Astrocyte of the hippocampus (primary cell): ENCODE results near the gene PDE9A.

Source experiments
- DNase-seq: peaks from one replicate; pipeline ENCODE4 v3.0.0; 2011; ENCODE audit warnings: low read depth, low spot score

Gene PDE9A

GRCh38 chr21:42735061-42735460 lies 81.6 kb downstream of the PDE9A start:
- DNase-seq, result no peak

GRCh38 chr21:42735944-42736343 lies 82.5 kb downstream of the PDE9A start:
- no peak for DNase-seq

DNA sequence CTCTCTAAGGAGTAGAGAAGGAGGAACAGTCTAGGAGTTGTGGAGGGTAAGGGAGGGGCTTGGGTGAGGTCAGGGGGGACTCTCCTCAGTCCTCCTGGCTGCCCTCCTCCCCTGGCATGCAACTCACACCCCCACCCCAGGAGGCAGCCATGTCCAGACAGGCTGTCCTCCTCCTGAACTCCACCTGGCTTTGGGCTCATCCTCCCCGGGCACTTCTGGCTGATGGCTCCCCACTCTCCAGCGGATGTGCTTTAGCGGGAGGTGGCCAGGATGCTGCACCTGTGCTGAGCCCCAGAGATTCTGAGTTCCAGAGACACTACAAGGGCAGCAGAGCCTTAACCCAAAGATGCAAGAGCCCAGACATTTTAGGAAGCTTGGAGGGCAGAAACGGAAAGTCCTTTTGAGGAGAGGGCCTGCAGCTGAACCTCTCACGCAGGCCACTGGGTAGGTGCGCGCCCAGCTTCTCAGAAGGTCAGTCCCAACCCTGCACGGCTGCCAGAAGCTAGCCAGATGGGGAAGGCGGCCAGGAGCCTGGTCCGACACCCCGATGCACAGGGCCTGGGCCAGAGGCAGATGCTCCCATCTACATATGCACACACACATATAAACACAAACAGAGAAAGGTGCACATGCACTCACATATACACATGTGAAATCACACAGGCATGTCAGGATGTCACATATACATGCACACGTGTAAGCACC lies 83.4 kb downstream of the PDE9A start:
- DNase-seq, result no peak

DNA sequence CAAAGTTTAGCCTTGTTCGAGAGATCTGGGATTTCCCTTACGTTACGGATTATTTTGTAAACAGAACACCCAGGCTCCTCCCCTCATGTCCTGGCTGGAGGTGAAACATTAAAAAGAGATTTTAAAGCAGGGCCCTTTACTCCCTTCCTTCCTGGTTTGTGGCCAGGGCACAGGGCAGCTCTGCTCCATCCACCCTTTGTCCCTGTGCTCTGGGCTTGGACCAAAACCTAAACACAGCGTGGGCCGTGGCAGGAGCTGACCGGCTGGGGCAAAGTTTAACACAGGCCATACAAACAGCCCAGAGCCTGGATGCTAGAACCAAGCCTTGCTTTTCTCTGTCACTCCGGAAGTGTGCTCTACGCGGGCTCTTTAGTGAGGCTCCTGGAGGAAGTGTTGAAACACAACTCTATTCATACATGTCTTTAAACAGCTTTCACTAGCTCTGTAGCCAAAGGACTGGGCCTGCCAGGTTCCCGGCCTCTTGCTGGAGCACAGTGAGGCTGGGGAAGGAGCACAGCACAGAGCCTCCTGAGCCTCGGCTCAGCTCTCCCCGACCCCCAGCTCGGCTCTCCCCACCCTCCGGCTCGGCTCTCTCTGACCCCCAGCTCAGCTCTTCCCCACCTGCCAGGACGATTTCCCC lies 84.7 kb downstream of the PDE9A start:
- DNase-seq, result no peak

DNA sequence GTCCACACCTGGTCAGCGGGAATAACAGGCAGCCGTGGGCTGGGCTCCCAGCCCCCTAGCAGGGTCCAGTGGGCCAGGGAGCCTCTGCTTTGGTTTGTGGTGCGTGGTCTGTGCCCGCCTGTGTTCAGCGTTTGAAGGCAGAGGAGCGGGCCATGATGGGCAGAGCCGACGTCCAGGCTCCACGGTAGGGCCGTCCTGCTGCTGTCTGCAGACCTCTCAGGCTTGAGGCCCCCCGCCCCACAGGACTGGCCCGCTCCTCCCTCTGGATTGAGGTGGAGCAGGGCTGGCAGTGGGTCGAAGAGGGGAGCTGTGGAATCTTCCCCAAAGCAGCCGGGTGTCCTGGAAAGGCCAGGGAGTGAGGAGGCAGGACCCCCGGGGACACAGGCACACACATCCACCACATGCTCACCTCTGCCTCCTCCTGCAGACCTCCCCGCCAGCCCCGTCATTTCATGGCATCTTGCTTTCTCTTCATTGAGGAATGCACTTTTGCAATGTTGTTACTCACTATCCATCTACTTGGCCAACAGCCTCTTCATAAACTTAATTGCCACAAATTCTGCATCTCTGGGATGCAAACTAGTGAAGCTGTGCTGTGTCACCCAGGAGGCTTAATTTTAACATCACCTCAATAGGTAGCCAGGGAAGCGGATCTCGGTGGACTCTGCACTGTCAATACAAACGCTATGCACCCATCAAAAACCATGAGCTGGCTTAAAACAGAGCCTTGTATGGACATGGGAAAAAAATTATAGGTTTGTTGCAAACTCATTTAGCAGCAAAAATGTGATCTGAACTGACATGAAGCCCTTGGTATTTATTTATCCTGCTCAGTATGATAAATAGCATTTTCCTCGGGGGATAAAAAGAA lies 85.9 kb downstream of the PDE9A start:
- DNase-seq, result no peak

- no peak for DNase-seq
Measured at GRCh38 chr21:42740405-42740909, 87.0 kb downstream of the PDE9A start.

GRCh38 chr21:42741066-42741465 lies 87.6 kb downstream of the PDE9A start:
- no peak for DNase-seq

- DNase-seq, result no peak
Measured at GRCh38 chr21:42744520-42745445, 91.4 kb downstream of the PDE9A start.

DNA sequence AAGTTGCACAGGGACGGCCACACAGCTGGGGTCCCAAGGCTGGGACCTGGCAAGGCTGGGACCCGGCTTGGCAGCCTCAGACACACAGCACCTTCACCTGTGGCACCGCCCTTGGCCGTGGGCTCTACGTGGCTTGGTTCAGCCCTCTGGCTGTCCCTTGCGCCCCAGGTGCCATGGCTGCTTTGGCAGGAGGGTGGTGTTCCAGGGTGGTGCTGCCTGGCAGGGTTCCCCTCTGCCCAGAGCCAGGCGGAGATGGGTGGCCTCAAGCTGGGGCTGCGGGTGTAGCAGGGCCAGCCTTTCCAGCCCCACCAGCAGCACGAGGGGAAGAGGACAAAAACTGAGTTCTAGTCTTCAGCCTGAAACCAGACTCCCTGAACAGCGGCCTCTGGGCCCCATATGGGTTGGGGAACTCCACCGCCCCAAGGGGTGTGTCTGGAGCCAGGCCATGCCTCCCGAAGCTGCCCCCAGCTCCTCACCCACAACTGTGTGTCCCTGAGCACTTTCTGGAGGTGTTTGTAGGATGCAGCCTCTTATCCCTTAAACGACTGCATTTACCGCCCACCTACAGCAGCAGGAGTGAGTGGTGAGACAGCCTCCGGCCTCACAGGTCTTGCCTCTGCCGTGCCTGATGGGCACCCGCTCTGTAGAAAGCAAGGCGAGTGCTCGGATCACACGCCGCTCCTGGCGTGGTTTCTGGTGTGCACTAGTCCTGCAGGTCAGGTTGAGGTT lies 92.3 kb downstream of the PDE9A start:
- DNase-seq, result no peak

GRCh38 chr21:42746240-42746592 lies 92.8 kb downstream of the PDE9A start:
- no peak for DNase-seq

DNA sequence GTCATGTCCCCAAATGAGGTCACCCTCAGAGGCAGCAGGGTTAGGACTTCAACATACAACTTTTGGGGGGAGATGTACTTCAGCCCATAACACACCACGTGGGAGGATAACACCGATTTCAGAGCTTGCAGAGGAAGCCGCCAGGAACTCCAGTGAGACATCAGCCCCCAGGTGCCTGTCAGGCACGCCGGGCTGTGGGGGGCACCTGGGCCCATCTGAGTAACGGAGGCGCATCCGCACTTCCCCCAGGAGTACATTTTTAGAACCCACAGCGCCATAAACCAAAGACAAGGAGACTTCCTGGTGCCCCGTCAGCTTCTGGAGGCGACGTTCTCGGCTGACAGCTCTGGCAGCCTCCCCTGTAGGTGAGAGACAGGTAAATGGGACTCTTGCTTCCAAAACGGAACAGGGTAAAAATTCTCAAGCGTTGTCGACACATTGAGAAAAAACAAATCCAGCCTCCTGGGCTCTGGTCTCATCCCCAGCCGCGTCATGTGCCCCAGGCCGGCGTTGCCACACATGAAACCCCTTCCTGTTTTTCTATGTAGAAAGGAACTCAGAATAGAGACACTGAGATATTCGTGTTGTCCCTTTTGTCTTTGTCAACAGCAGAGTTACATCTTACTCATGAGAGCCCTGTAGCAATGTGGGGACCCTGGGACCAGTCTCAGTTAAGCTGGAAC lies 93.3 kb downstream of the PDE9A start:
- no peak for DNase-seq

DNA sequence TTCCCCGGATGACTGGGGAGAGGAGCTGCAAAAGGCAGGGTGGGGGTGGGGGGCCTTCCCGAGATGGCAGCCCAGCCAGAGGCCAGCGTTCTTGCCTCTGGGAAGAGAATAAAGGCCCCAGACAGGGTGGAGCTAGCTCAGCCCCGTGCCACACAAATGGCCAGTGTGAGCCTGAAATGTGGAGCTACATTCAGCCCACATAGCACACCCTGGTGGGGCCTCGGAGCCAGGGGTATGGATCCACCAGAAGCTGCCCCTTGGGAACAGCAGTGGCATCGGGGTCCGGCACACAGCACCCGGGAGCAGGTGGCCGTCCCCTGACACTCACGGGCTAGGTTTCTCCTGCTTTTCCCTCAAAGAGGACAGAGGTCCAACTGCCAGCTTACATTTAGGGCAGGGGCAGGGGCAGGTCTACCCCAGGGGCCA lies 93.9 kb downstream of the PDE9A start:
- DNase-seq, result no peak

DNA sequence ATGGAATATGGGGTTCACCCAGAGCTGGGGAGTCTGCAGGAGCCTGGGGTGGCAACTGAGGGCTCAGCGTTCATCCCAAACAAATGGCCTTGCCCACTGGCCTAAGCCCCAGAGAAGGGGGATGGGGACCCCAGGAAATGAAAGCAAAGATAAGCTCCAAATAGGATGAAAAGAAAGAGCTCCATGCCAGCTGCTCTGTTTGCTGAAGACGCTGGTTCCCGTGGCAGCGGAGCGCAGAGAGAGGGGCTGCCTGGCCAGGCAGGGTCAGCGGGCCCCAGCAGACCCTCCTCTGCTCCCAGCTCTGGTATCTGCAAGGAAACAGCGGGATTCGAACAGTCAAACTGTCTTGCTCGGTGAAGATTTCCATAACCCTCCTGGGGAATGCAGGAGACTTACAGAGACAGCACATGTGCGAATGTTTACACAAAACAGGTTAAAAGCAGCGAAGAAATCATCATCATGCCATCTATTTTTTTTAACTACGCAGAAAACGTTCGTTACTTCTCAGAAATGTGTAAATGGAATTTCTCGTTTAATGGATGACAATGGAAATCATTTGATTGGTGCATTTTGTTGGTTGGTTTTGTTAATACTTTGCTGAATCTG lies 94.4 kb downstream of the PDE9A start:
- DNase-seq, result no peak

- no peak for DNase-seq
Measured at GRCh38 chr21:42748620-42749176, 95.3 kb downstream of the PDE9A start.

DNA sequence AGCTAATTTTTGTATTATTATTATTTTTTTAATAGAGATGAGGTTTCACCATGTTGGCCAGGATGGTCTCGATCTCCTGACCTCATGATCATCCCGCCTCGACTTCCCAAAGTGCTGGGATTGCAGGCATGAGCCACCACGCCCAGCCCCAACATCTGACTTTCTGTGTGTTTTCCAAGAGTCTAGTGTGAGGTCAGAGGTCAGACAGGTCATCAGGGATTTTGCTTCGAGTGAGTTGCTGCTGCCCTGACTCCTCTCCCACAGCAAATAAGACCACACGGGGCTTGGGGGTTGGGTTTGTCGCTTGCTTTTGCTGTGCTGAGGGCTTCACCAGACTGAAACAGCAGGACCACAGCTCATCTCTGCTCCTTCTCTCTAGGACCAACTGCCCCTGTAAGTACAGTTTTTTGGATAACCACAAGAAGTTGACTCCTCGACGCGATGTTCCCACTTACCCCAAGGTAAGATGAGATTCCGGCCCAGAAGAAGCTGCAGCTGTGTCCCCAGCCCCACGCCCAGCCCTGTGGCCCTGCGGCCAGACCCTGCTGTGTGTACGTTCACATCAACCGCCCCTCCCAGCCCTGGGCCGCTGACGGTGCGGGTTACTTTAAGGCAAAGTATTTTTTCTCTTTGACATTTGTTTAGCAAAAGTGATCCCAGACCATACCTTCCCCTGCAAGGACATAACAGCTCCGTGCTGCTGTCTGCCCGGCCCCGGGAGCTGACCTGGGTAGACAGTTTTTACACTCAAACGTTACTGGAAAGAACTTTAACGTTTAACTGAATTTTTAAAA lies 97.5 kb downstream of the PDE9A start:
- no peak for DNase-seq

DNA sequence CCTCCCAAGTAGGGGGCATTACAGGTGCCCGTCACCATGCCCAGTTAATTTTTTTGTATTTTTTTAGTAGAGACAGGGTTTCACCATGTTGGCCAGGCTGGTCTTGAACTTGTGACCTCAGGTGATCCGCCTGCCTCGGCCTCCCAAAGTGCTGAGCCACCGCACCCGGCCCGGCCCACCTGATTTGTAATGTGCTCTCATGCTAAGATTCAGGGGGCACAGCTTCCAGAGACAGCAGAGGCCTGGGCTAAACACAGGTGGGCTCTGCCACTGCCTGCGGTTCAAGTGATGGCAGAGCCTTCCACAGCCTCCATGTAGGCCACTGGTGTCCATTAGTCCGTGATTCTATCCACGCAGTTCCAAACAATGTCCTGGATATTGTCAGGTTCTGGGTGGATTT lies 98.4 kb downstream of the PDE9A start:
- DNase-seq, result no peak

DNA sequence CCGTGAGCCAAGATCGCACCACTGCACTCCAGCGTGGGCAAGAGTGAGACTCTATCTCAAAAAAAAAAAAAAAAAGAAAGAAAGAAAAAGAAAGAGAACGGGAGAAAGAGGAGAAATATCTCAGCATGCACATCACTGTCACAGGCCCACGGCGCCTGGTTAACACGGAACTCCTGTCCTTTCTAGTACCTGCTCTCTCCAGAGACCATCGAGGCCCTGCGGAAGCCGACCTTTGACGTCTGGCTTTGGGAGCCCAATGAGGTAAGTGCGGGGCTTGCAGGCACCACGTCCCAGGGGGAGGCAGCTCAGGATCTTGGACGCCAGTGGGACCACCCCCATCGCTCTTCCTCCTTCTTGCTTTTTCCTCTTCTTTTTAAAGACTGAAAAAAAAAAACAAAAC lies 100.4 kb downstream of the PDE9A start:
- DNase-seq, result no peak

DNA sequence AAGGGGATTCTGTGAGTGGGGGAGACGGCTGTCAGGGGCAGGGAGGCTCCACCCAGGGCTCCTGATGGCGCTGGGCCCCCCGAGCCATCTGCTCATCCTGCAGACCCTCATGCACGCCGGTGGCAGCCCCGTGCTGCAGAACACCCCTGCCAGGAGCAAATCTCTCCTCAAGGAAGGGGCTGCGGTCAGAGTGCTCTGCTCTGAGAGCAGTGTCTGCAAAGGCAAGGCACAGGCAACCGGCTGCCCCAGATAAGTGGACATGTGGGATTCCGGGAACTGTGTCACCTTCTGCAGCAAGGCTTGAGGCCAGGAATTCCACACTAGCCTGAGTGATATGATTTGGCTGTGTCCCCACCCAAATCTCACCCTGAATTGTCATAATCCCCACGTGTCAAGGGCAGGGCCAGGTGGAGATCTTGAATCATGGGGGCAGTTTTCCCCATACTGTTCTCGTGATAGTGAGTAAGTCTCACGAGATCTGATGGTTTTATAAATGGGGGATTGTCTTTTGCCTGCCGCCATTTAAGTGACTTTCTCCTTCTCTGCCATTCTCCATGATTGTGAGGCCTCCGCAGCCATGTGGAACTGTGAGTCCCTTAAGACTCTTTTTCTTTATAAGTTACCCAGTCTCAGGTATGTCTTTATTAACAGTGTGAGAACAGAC lies 101.0 kb downstream of the PDE9A start:
- DNase-seq, result no peak
